Measurements from ENCODE around the gene DENND1B. TPM values are rescaled to one million over a fixed set of nuclear protein-coding genes. Genes with fewer than 3 reads are reported as not detected.

Gene DENND1B
- total and polyA plus RNA-seq, 9 of the 15 experiments (the other 6 are each of a cell fraction or from before 2014, with no cell fraction given) = 2.1 to 12.1 (median 7.5) TPM

- TF ChIP-seq, protein P1, sequence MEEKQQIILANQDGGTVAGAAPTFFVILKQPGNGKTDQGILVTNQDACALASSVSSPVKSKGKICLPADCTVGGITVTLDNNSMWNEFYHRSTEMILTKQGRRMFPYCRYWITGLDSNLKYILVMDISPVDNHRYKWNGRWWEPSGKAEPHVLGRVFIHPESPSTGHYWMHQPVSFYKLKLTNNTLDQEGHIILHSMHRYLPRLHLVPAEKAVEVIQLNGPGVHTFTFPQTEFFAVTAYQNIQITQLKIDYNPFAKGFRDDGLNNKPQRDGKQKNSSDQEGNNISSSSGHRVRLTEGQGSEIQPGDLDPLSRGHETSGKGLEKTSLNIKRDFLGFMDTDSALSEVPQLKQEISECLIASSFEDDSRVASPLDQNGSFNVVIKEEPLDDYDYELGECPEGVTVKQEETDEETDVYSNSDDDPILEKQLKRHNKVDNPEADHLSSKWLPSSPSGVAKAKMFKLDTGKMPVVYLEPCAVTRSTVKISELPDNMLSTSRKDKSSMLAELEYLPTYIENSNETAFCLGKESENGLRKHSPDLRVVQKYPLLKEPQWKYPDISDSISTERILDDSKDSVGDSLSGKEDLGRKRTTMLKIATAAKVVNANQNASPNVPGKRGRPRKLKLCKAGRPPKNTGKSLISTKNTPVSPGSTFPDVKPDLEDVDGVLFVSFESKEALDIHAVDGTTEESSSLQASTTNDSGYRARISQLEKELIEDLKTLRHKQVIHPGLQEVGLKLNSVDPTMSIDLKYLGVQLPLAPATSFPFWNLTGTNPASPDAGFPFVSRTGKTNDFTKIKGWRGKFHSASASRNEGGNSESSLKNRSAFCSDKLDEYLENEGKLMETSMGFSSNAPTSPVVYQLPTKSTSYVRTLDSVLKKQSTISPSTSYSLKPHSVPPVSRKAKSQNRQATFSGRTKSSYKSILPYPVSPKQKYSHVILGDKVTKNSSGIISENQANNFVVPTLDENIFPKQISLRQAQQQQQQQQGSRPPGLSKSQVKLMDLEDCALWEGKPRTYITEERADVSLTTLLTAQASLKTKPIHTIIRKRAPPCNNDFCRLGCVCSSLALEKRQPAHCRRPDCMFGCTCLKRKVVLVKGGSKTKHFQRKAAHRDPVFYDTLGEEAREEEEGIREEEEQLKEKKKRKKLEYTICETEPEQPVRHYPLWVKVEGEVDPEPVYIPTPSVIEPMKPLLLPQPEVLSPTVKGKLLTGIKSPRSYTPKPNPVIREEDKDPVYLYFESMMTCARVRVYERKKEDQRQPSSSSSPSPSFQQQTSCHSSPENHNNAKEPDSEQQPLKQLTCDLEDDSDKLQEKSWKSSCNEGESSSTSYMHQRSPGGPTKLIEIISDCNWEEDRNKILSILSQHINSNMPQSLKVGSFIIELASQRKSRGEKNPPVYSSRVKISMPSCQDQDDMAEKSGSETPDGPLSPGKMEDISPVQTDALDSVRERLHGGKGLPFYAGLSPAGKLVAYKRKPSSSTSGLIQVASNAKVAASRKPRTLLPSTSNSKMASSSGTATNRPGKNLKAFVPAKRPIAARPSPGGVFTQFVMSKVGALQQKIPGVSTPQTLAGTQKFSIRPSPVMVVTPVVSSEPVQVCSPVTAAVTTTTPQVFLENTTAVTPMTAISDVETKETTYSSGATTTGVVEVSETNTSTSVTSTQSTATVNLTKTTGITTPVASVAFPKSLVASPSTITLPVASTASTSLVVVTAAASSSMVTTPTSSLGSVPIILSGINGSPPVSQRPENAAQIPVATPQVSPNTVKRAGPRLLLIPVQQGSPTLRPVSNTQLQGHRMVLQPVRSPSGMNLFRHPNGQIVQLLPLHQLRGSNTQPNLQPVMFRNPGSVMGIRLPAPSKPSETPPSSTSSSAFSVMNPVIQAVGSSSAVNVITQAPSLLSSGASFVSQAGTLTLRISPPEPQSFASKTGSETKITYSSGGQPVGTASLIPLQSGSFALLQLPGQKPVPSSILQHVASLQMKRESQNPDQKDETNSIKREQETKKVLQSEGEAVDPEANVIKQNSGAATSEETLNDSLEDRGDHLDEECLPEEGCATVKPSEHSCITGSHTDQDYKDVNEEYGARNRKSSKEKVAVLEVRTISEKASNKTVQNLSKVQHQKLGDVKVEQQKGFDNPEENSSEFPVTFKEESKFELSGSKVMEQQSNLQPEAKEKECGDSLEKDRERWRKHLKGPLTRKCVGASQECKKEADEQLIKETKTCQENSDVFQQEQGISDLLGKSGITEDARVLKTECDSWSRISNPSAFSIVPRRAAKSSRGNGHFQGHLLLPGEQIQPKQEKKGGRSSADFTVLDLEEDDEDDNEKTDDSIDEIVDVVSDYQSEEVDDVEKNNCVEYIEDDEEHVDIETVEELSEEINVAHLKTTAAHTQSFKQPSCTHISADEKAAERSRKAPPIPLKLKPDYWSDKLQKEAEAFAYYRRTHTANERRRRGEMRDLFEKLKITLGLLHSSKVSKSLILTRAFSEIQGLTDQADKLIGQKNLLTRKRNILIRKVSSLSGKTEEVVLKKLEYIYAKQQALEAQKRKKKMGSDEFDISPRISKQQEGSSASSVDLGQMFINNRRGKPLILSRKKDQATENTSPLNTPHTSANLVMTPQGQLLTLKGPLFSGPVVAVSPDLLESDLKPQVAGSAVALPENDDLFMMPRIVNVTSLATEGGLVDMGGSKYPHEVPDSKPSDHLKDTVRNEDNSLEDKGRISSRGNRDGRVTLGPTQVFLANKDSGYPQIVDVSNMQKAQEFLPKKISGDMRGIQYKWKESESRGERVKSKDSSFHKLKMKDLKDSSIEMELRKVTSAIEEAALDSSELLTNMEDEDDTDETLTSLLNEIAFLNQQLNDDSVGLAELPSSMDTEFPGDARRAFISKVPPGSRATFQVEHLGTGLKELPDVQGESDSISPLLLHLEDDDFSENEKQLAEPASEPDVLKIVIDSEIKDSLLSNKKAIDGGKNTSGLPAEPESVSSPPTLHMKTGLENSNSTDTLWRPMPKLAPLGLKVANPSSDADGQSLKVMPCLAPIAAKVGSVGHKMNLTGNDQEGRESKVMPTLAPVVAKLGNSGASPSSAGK (IDR thresholded peaks at IDR 0.05) = 0 out of 2 replicates have a peak, but pooled peaks have one; percentile 13
- peak; percentile 43 for TF ChIP-seq MAFG (tag; conservative IDR thresholded peaks at IDR 0.05)
- TF ChIP-seq ADNP (tag; IDR thresholded peaks at IDR 0.05) = peak; percentile 51
- TF ChIP-seq, protein P2, sequence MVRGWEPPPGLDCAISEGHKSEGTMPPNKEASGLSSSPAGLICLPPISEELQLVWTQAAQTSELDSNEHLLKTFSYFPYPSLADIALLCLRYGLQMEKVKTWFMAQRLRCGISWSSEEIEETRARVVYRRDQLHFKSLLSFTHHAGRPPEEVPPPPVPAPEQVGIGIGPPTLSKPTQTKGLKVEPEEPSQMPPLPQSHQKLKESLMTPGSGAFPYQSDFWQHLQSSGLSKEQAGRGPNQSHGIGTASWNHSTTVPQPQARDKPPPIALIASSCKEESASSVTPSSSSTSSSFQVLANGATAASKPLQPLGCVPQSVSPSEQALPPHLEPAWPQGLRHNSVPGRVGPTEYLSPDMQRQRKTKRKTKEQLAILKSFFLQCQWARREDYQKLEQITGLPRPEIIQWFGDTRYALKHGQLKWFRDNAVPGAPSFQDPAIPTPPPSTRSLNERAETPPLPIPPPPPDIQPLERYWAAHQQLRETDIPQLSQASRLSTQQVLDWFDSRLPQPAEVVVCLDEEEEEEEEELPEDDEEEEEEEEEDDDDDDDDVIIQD (CRISPR knock-in tag; IDR thresholded peaks at IDR 0.05) = no peak
- no peak for TF ChIP-seq SIX5 (IDR thresholded peaks at IDR 0.05; ENCODE audit: borderline replicate concordance in 1 of 2, insufficient read depth in 1 of 2, low read depth in 1 of 2, low read length in 2 of 2)
- TF ChIP-seq DDX20 (tag; IDR thresholded peaks at IDR 0.05; ENCODE audit: low read depth) = no peak
- TF ChIP-seq MTA2 (IDR thresholded peaks at IDR 0.05; ENCODE audit: low read depth) = peak; percentile 30; the same call in 1 of the 2 replicates
- no peak for TF ChIP-seq MED1 (CRISPR knock-in tag; IDR thresholded peaks at IDR 0.05; ENCODE audit: borderline replicate concordance)
- TF ChIP-seq TEAD4 (IDR thresholded peaks at IDR 0.05; ENCODE audit: low read length) = peak; percentile 64; the same call in 1 of the 2 replicates
- TF ChIP-seq TEAD4 (CRISPR knock-in tag; IDR thresholded peaks at IDR 0.05; ENCODE audit: borderline replicate concordance) = no peak
- peak; percentile 33; the same call in 1 of the 2 replicates for TF ChIP-seq BCOR (IDR thresholded peaks at IDR 0.05)
- 0 out of 3 replicates have a peak, but pooled peaks of 1 of the 2 experiments have one; percentile 29 for TF ChIP-seq CBX3 (IDR thresholded peaks at IDR 0.05; ENCODE audit: borderline replicate concordance in 1 of 2, low read length in 2 of 2)
- TF ChIP-seq ZNF232 (CRISPR knock-in tag; IDR thresholded peaks at IDR 0.05) = no peak
- TF ChIP-seq SIN3A (IDR thresholded peaks at IDR 0.05; ENCODE audit: borderline replicate concordance in 2 of 2, control insufficient read depth in 1 of 2, low read depth in 2 of 2, low read length in 2 of 2) = no peak
- TF ChIP-seq ZNF316 (IDR thresholded peaks at IDR 0.05) = peak; percentile 54
Measured at GRCh38 chr1:197745911-197746310, 29.4 kb downstream of the DENND1B start (continued).
